H9 (cell line): ENCODE measurements around the gene STAT3. TPM values are rescaled to one million over a fixed set of nuclear protein-coding genes. Genes with fewer than 3 reads are reported as not detected.

Experiments used
- DNase-seq: peaks from one replicate; pipeline ENCODE4 v3.0.0-alpha.2; 2017
- H2AFZ ChIP-seq: one replicate; pipeline ENCODE4 v1.6.1; 2013; ENCODE audit warnings: mild to moderate bottlenecking, low read length, control low read depth, moderate library complexity
- H2AK5ac ChIP-seq: 2 replicates; pipeline ENCODE4 v1.6.1; 2013; ENCODE audit warnings: low read length, control low read depth, mixed read lengths; ENCODE audit not compliant: insufficient read length
- H2BK120ac ChIP-seq: one replicate; pipeline ENCODE4 v1.6.1; 2013; ENCODE audit warnings: low read depth, mild to moderate bottlenecking, low read length, control low read depth, inconsistent platforms; ENCODE audit not compliant: poor library complexity, severe bottlenecking
- H2BK12ac ChIP-seq: 2 replicates; pipeline ENCODE4 v1.6.1; 2013; ENCODE audit warnings: low read length, control low read depth, mixed read lengths, low read depth; ENCODE audit not compliant: insufficient read length
- H2BK15ac ChIP-seq: 2 replicates; pipeline ENCODE4 v1.6.1; 2013; ENCODE audit warnings: low read depth, low read length, control low read depth
- H2BK20ac ChIP-seq: one replicate; pipeline ENCODE4 v1.6.1; 2013; ENCODE audit warnings: low read depth, mild to moderate bottlenecking, low read length, control low read depth, inconsistent platforms; ENCODE audit not compliant: poor library complexity, severe bottlenecking
- H2BK5ac ChIP-seq: 2 replicates; pipeline ENCODE4 v1.6.1; 2013; ENCODE audit warnings: low read length, control low read depth, mixed read lengths; ENCODE audit not compliant: insufficient read length
- H3K14ac ChIP-seq: 2 replicates; pipeline ENCODE4 v1.6.1; 2013; ENCODE audit warnings: low read length, control low read depth; ENCODE audit not compliant: insufficient read depth
- H3K18ac ChIP-seq: 2 replicates; pipeline ENCODE4 v1.6.1; 2013; ENCODE audit warnings: low read depth, mild to moderate bottlenecking, mixed read lengths, low read length, control low read depth; ENCODE audit not compliant: insufficient read length
- H3K23ac ChIP-seq: 2 replicates; pipeline ENCODE4 v1.6.1; 2013; ENCODE audit warnings: low read length, control low read depth, mixed read lengths, low read depth; ENCODE audit not compliant: insufficient read length
- H3K23me2 ChIP-seq: 2 replicates; pipeline ENCODE4 v1.6.1; 2013; ENCODE audit warnings: low read depth, mild to moderate bottlenecking, mixed read lengths, low read length, control low read depth; ENCODE audit not compliant: insufficient read length, poor library complexity, severe bottlenecking
- H3K27ac ChIP-seq: 2 replicates; pipeline ENCODE4 v1.5.1; 2013; ENCODE audit warnings: low read length, control low read depth, mixed read lengths, low read depth; ENCODE audit not compliant: insufficient read length
- H3K27me3 ChIP-seq: 2 replicates; pipeline ENCODE4 v1.6.1; 2013; ENCODE audit warnings: low read length, control low read depth, inconsistent platforms; ENCODE audit not compliant: insufficient read depth
- H3K4ac ChIP-seq: 2 replicates; pipeline ENCODE4 v1.6.1; 2013; ENCODE audit warnings: low read depth, mild to moderate bottlenecking, control low read depth, inconsistent platforms, low read length, moderate library complexity
- H3K4me1 ChIP-seq: 2 replicates; pipeline ENCODE4 v1.6.1; 2013; ENCODE audit warnings: low read length, control low read depth, inconsistent platforms; ENCODE audit not compliant: insufficient read depth
- H3K4me2 ChIP-seq: 2 replicates; pipeline ENCODE4 v1.6.1; 2013; ENCODE audit warnings: low read length, control low read depth, mixed read lengths; ENCODE audit not compliant: insufficient read length, insufficient read depth
- H3K56ac ChIP-seq: 2 replicates; pipeline ENCODE4 v1.6.1; 2013; ENCODE audit warnings: low read depth, mild to moderate bottlenecking, mixed read lengths, low read length, control low read depth; ENCODE audit not compliant: insufficient read length
- H3K79me1 ChIP-seq: 2 replicates; pipeline ENCODE4 v1.6.1; 2013; ENCODE audit warnings: low read depth, mild to moderate bottlenecking, moderate library complexity, low read length, control low read depth, inconsistent platforms; ENCODE audit not compliant: insufficient read depth, poor library complexity, severe bottlenecking
- H3K79me2 ChIP-seq: 2 replicates; pipeline ENCODE4 v1.6.1; 2013; ENCODE audit warnings: low read length, control low read depth, inconsistent platforms; ENCODE audit not compliant: insufficient read depth
- H3K9ac ChIP-seq: 2 replicates; pipeline ENCODE4 v1.6.1; 2013; ENCODE audit warnings: low read length, control low read depth, mixed read lengths; ENCODE audit not compliant: insufficient read length; ENCODE audit errors: extremely low read depth
- H3K9me3 ChIP-seq: one replicate; pipeline ENCODE4 v1.6.1; 2013; ENCODE audit warnings: low read depth, low read length, inconsistent platforms; ENCODE audit not compliant: control insufficient read depth
- H3T11ph ChIP-seq: one replicate; pipeline ENCODE4 v1.6.1; 2013; ENCODE audit warnings: mild to moderate bottlenecking, low read length, control low read depth, inconsistent platforms
- H4K20me1 ChIP-seq: one replicate; pipeline ENCODE4 v1.6.1; 2013; ENCODE audit not compliant: control insufficient read depth, insufficient read length, insufficient read depth
- H4K5ac ChIP-seq: 2 replicates; pipeline ENCODE4 v1.6.1; 2013; ENCODE audit warnings: low read depth, mild to moderate bottlenecking, mixed read lengths, low read length, control low read depth; ENCODE audit not compliant: insufficient read length
- H4K8ac ChIP-seq: replicated peaks from 2 replicates; pipeline ENCODE4 v1.6.1; 2013; ENCODE audit warnings: low read length, control low read depth, mixed read lengths, low read depth; ENCODE audit not compliant: insufficient read length
- H4K91ac ChIP-seq: 2 replicates; pipeline ENCODE4 v1.6.1; 2013; ENCODE audit warnings: low read depth, mild to moderate bottlenecking, moderate library complexity, mixed read lengths, low read length, control low read depth; ENCODE audit not compliant: insufficient read length
- H3K27ac Mint-ChIP-seq, 3 experiments: 2 replicates in 2 of 3; 3 replicates in 1 of 3; pipeline ENCODE4 v1.8.0; 2020 to 2021; ENCODE audit warnings: mixed read lengths in 3 of 3, mild to moderate bottlenecking in 1 of 3, moderate library complexity in 1 of 3
- H3K27me3 Mint-ChIP-seq: 2 replicates; pipeline ENCODE4 v1.8.0; 2021; ENCODE audit warnings: low read depth, mild to moderate bottlenecking, moderate library complexity, mixed read lengths
- H3K36me3 Mint-ChIP-seq, 3 experiments: 2 replicates in 2 of 3; 3 replicates in 1 of 3; pipeline ENCODE4 v1.8.0; 2020 to 2021; ENCODE audit warnings: low read depth in 3 of 3, mixed read lengths in 3 of 3; ENCODE audit not compliant: insufficient read depth in 1 of 3
- H3K4me1 Mint-ChIP-seq, 2 experiments: 2 replicates each; pipeline ENCODE4 v1.8.0; 2020; ENCODE audit warnings: mixed read lengths in 2 of 2
- H3K4me3 Mint-ChIP-seq, 2 experiments: 2 replicates in 1 of 2; 3 replicates in 1 of 2; pipeline ENCODE4 v1.8.0; 2020 to 2021; ENCODE audit warnings: mild to moderate bottlenecking in 2 of 2, mixed read lengths in 2 of 2, moderate library complexity in 1 of 2
- H3K9me3 Mint-ChIP-seq, 2 experiments: 2 replicates in 1 of 2; 3 replicates in 1 of 2; pipeline ENCODE4 v1.8.0; 2020; ENCODE audit warnings: mild to moderate bottlenecking in 2 of 2, mixed read lengths in 2 of 2, moderate library complexity in 1 of 2
- WGBS: extraction: QIAGEN DNeasy Blood & Tissue Kit; methylation state at CpG from one replicate; pipeline ENCODE4 v1.1.7; 2013; ENCODE audit warnings: missing lambda C conversion rate, low lambda C conversion rate, mixed read lengths; ENCODE audit not compliant: insufficient read length; ENCODE audit errors: extremely low coverage; 5-methylcytosine and 5-hydroxymethylcytosine counted together
- total RNA-seq: library from RNA; stranded (reverse); gene quantifications from 2 replicates; pipeline ENCODE4 v1.2.1, GENCODE V29; 2021
- TF ChIP-seq, protein P1 (sequence below): fragments of 200-600 bp; sonication (generic); conservative IDR thresholded peaks from 3 replicates; pipeline ENCODE4 v1.8.0; 2021; ENCODE audit warnings: antibody characterized with exemption, mild to moderate bottlenecking

Gene STAT3
- total RNA-seq, 1 experiment from 2014 or later = 83.2 TPM

DNA sequence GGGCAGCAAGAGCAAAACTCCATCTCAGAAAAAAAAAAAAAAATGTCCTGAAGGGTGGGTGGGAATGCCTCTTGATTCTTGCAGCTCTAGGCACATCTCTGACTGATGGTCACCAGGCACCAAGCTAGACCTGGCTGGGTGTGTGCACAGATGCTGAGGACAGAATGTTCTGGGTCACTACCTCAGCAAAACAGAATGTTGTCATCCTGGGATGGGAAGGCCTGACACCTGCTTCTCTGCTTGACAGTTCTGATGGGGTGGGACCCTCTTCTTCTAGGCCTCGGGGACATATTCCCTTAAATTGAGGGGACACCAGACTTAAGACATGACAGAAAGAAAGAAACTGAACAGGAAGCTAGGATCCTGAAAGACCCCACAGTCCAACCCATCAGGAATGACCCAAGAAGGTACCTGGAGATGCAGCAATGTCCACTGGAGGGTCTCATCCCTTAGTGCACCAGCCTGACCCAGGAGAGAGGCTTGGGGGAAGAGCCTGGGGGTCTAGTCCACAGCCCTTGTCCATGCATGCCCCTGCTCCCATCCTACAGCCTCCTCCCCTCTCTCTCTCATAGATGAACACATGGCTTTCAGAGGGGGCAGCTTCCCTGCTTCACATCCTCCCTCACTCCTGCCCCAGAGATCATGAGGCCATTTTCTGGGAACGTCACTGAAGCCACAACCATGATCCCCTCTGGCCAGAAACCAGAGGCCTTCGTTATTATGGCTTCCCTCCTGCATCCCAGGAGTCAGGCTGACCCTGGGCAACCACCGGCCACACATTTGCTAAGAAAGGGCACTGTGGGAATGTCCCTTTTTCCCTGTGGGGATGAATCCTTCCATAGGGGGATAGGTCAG, 108.2 kb downstream of the STAT3 start:
- Histone ChIP-seq H2BK12ac (no peak overlapping the region), H3K79me1 (no peaks in the 10 kb centered on the region), H2BK5ac (no peak overlapping the region), H3T11ph (no peak overlapping the region), H2BK15ac (no peak overlapping the region), H3K23me2 (peaks cover 8% of the 10 kb centered on the region), H4K91ac (no peak overlapping the region), H2AK5ac (no peak overlapping the region), H2BK20ac (no peak overlapping the region), H3K18ac (no peak overlapping the region), H3K9ac (no peak overlapping the region), H2AFZ (no peak overlapping the region), H3K4me2 (no peak overlapping the region), H3K4ac (no peak overlapping the region), H3K79me2 (no peaks in the 10 kb centered on the region), H3K23ac (no peak overlapping the region), H3K14ac (no peak overlapping the region), H3K56ac (no peak overlapping the region), H3K27ac (no peak overlapping the region), H4K5ac (no peak overlapping the region), H3K9me3 (no peaks in the 10 kb centered on the region), H4K20me1 (no peaks in the 10 kb centered on the region), H3K4me1 (0 out of 2 replicates have a peak, but pooled peaks cover 3% of the 10 kb centered on the region), H4K8ac (no peak overlapping the region), H3K27me3 (no peaks in the 10 kb centered on the region), H2BK120ac (no peak overlapping the region)
- Mint-ChIP-seq H3K4me1 (peaks cover 29 to 34% of the 10 kb centered on the region in 2 experiments), H3K36me3 (no peaks in the 10 kb centered on the region; a peak in 2 of 7 replicates), H3K9me3 (no peaks in the 10 kb centered on the region; a peak in 1 of 5 replicates), H3K27me3 (peaks cover 4% of the 10 kb centered on the region), H3K4me3 (no peak overlapping the region), H3K27ac (no peak overlapping the region)
- TF ChIP-seq, protein P1, sequence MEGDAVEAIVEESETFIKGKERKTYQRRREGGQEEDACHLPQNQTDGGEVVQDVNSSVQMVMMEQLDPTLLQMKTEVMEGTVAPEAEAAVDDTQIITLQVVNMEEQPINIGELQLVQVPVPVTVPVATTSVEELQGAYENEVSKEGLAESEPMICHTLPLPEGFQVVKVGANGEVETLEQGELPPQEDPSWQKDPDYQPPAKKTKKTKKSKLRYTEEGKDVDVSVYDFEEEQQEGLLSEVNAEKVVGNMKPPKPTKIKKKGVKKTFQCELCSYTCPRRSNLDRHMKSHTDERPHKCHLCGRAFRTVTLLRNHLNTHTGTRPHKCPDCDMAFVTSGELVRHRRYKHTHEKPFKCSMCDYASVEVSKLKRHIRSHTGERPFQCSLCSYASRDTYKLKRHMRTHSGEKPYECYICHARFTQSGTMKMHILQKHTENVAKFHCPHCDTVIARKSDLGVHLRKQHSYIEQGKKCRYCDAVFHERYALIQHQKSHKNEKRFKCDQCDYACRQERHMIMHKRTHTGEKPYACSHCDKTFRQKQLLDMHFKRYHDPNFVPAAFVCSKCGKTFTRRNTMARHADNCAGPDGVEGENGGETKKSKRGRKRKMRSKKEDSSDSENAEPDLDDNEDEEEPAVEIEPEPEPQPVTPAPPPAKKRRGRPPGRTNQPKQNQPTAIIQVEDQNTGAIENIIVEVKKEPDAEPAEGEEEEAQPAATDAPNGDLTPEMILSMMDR = no peak
- DNase-seq = peak; percentile 23
- no CpG with 5 or more reads among the region's 4 CpGs for WGBS
